GM21619 (cell line): Measurements from ENCODE around the gene ATG4A.

Experiments
- ATAC-seq: cut with Tn5 transposase; IDR thresholded peaks from one replicate; pipeline ENCODE4 v1.9.1; 2021; ENCODE audit not compliant: unreplicated experiment

The ATG4A gene

DNA sequence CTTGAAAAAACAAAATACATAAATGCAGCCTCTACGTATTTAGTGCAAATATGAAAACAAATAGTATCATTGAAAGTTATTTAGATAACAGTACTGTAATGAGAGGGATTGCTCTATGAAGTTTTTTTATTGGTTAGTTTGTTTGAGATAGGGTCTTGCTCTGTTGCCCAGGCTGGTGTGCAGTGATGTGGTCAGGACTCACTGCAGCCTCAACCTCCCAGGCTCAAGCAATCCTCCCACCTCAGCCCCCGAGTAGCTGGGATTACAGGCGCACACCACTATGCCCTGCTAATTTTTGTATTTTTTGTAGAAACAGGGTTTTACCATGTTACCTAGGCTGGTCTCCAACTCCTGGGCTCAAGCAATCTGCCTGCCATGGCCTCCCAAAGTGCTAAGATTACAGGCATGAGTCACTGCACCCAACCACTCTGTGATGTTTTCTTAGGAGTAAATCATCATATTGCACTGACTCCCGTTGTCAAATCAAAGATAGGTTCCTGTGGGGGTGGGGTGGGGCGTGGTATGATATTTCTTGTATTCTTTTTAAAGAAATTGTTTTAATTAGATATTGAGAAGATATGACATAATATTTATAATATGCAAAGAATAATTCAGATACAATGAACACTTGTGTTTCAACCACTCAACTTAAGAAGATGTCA lies 75.8 kb downstream of the ATG4A start:
- no peak for ATAC-seq

DNA sequence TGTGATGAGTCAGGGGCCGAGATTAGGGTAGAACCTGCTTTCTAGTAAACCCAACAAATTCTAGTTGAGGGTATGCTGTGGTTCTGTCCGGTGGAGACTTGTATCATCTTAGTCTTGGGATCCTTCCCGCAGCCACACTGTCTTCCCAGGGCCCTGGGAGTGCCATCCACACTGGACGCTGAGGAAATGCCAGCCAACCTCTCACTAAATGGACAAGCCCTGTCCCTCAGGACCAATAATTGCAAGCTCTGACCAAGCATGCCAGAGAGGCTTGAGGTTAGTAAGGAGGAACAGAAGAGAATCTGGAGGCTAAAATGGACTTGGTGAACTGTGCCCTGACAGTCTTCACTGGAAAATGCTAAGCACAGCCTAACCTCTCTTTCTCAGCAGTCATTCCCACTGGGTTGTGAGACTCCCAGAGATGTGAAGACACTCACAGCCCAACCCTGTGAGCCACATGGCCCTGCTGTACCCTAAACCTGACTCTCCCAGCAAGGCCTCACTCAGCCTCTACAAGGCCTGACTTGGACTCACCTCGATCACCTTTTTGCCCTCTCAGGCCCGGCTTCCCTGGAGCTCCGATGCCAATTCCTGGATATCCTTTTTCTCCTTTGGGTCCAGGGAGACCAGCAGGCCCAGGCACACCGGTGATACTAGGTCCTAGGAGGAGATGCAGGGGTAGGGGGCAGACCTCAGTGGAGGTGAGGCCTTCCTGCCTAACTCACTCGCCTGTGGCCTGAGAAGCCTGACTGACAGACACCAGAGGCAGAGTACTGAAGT lies 77.6 kb downstream of the ATG4A start:
- no peak for ATAC-seq

GRCh38 chrX:108169768-108170167 lies 78.2 kb downstream of the ATG4A start:
- ATAC-seq, result no peak

- ATAC-seq, result no peak
Observed at GRCh38 chrX:108171671-108172070, 80.1 kb downstream of the ATG4A start.

DNA sequence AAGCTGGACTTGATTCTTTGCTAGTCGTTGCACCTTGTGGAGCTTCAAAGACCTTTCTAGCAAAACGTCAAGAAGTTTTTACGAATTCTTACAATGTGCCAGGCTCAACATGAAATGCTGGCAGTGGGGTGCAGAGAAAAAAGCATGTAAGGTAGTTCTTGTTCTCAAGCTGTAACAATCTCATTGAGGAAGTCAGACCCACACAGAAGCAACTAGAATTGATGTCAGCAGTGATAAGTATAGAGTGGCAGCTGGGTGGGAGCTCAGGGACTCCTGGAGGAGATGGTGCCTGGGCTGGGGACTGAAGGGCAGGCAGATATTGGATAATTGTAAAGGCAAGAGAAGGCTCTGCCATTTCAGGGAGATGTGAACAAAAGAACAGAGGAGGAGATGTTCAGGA lies 82.3 kb downstream of the ATG4A start:
- ATAC-seq, result no peak

- ATAC-seq, result no peak
Observed at GRCh38 chrX:108177351-108178142, 86.0 kb downstream of the ATG4A start.

GRCh38 chrX:108178143-108178498 lies 86.5 kb downstream of the ATG4A start:
- ATAC-seq, result no peak

DNA sequence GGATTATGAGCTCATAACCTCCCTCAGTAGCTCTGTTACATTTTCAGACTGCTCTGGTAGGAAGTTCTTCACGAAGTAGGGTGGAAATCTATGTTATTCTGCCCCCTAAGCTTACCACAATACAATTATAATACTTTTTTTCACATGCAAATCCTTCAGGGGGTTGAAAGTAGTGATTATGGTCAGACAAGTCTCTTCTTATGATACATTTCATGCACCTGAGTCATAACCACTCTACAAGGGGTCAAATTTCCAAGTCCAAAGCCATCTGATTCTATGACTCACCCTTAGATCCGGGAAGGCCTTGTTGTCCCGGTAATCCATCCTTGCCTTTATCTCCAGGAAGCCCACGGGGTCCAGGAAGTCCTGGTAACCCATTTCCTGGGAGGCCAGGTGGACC lies 95.2 kb downstream of the ATG4A start:
- ATAC-seq, result no peak

DNA sequence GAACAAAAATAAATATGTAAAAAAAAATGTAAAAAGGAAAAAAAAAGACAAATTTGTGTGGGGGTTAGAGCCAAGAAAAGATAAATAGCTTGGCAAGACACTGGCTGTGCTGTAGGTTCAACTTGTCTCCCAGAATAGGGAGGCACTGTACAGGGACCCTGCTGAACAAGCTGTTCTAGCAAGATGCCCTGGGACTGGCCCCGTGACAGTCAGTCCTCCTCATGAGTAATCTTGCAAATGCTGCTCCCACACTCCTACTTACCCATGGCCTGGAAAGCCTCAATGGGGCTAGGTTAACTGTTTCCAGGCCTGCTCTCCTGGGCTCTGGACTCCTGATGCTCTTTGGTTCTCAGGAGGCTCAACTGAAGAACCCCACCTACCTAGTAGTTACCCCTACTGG lies 106.8 kb downstream of the ATG4A start:
- no peak for ATAC-seq

DNA sequence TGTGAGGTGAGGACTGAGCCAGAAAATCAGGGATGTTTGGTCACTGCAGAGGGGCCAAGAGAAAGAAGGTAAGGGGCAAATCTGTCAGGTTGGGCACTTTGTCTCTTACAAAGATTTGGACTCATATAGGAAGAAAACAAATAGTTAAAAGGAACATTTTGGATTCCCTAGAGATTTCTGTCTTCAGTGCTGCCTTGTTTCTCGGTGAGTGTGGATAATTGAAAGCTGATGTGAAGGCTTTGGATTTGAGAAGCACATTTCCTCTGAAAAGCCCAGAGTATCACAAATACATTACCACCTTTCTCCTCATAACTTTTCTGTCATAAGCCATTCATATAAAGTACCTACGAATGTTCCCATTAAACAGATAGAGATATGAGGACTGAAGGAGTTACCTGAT lies 107.5 kb downstream of the ATG4A start:
- no peak for ATAC-seq

- ATAC-seq, result no peak
Observed at GRCh38 chrX:108199691-108200090, 108.1 kb downstream of the ATG4A start.

GRCh38 chrX:108203540-108203939 lies 112.0 kb downstream of the ATG4A start:
- no peak for ATAC-seq
